HepG2 (cell line): ENCODE results near the gene ZG16B. TPM values are rescaled to one million over a fixed set of nuclear protein-coding genes. Genes with fewer than 3 reads are reported as not detected.
A peak's percentile ranks its signal among the peaks of the same experiment; 100 is the strongest.

ENCODE experiments used
- AGO1 ChIP-seq: fragments of 200-400 bp; formaldehyde crosslinking; IDR thresholded peaks from 2 replicates; pipeline ENCODE4 v1.6.1; 2017; ENCODE audit warnings: mild to moderate bottlenecking, low read depth, low read length, moderate library complexity; ENCODE audit not compliant: poor library complexity, severe bottlenecking
- BORCS8-MEF2B ChIP-seq: sonication (generic); formaldehyde crosslinking; IDR thresholded peaks from 2 replicates; pipeline ENCODE4 v1.8.0; 2022; ENCODE audit warnings: mild to moderate bottlenecking, missing genetic modification reagents
- DR1 ChIP-seq: sonication (generic); formaldehyde crosslinking; IDR thresholded peaks from 2 replicates; pipeline ENCODE4 v1.8.0; 2021; ENCODE audit warnings: mild to moderate bottlenecking, missing genetic modification reagents, inconsistent platforms
- KAT2B ChIP-seq: fragments of 150-350 bp; IDR thresholded peaks from 2 replicates; pipeline ENCODE4 v1.6.1; 2014; ENCODE audit warnings: low read depth, low read length, borderline replicate concordance
- KLF11 ChIP-seq: IDR thresholded peaks from 2 replicates; pipeline ENCODE4 v1.6.1; 2016; ENCODE audit warnings: missing compliant biosample characterization
- MAF1 ChIP-seq: sonication (generic); formaldehyde crosslinking; IDR thresholded peaks from 2 replicates; pipeline ENCODE4 v1.5.0; 2020; ENCODE audit warnings: missing genetic modification reagents, borderline replicate concordance
- MBD4 ChIP-seq: IDR thresholded peaks from 2 replicates; pipeline ENCODE4 v1.6.1; 2012; ENCODE audit warnings: low read length, inconsistent platforms, borderline replicate concordance
- MXD4 ChIP-seq: IDR thresholded peaks from 2 replicates; pipeline ENCODE4 v1.6.1; 2016; ENCODE audit warnings: mild to moderate bottlenecking, missing biosample characterization, missing genetic modification reagents
- NFE2L2 ChIP-seq: fragments of 150-350 bp; IDR thresholded peaks from 2 replicates; pipeline ENCODE4 v1.6.1; 2014; ENCODE audit warnings: low read length
- REPIN1 ChIP-seq: sonication (generic); formaldehyde crosslinking; IDR thresholded peaks from 2 replicates; pipeline ENCODE4 v1.8.0; 2022; ENCODE audit warnings: missing genetic modification reagents, low read depth, mild to moderate bottlenecking, borderline replicate concordance
- RFX1 ChIP-seq: fragments of 450-650 bp; IDR thresholded peaks from 2 replicates; pipeline ENCODE4 v1.6.1; 2017
- TARDBP ChIP-seq: sonication (generic); formaldehyde crosslinking; IDR thresholded peaks from 2 replicates; pipeline ENCODE4 v1.8.0; 2022; ENCODE audit warnings: mild to moderate bottlenecking, missing genetic modification reagents
- ZBTB7B ChIP-seq: sonication (generic); formaldehyde crosslinking; IDR thresholded peaks from 2 replicates; pipeline ENCODE4 v1.4.0; 2020; ENCODE audit warnings: missing genetic modification reagents
- ZMYM2 ChIP-seq: sonication (generic); formaldehyde crosslinking; IDR thresholded peaks from 2 replicates; pipeline ENCODE4 v1.8.0; 2022; ENCODE audit warnings: mild to moderate bottlenecking, missing genetic modification reagents
- ZNF282 ChIP-seq: fragments of 450-650 bp; IDR thresholded peaks from 2 replicates; pipeline ENCODE4 v1.6.1; 2018; ENCODE audit not compliant: partially characterized antibody
- ZNF572 ChIP-seq: sonication (generic); formaldehyde crosslinking; IDR thresholded peaks from 2 replicates; pipeline ENCODE4 v1.5.1; 2020; ENCODE audit warnings: mild to moderate bottlenecking, missing genetic modification reagents
- ZNF616 ChIP-seq: sonication (generic); formaldehyde crosslinking; IDR thresholded peaks from 2 replicates; pipeline ENCODE4 v1.5.0; 2020; ENCODE audit warnings: low read depth, mild to moderate bottlenecking, missing genetic modification reagents
- ZNF83 ChIP-seq: sonication (generic); formaldehyde crosslinking; IDR thresholded peaks from 2 replicates; pipeline ENCODE4 v1.4.0; 2020; ENCODE audit warnings: missing genetic modification reagents, mild to moderate bottlenecking, borderline replicate concordance
- polyA plus RNA-seq, 8 experiments: library from polyadenylated mRNA; depleted of rRNA in 3 of 8; stranded (reverse) in 7 of 8; unstranded in 1 of 8; fragments of >200 nt; fragmentation: Illumina TruSeq in 4 of 8; extraction: Trizol in 4 of 8; gene quantifications; 2 replicates each; pipeline versions ENCODE4 v1.2.1 to v1.2.3, GENCODE V29; 2011 to 2016; ENCODE audit warnings: low read depth in 4 of 8, missing spikeins in 1 of 8, mixed read lengths in 1 of 8; ENCODE audit not compliant: insufficient read depth in 1 of 8
- total RNA-seq, 5 experiments: library from RNA; depleted of rRNA; stranded (reverse); fragments of >200 nt; fragmentation: Illumina TruSeq; extraction: Trizol; gene quantifications; 2 replicates each; pipeline ENCODE4 v1.2.3, GENCODE V29; 2016; ENCODE audit warnings: low read depth in 1 of 5
- TF ChIP-seq, protein P1 (sequence below): sonication (generic); formaldehyde crosslinking; IDR thresholded peaks from 2 replicates; pipeline ENCODE4 v1.8.1; 2022; ENCODE audit warnings: low read depth, mild to moderate bottlenecking, missing genetic modification reagents
- TF ChIP-seq, protein P2 (sequence below): sonication (generic); formaldehyde crosslinking; IDR thresholded peaks from 2 replicates; pipeline ENCODE4 v1.4.0; 2020; ENCODE audit warnings: mild to moderate bottlenecking, missing genetic modification reagents
- TF ChIP-seq, protein P3 (sequence below): IDR thresholded peaks from 2 replicates; pipeline ENCODE4 v1.6.1; 2016; ENCODE audit warnings: mild to moderate bottlenecking
- TF ChIP-seq, protein P4 (sequence below): sonication (generic); formaldehyde crosslinking; IDR thresholded peaks from 2 replicates; pipeline ENCODE4 v1.5.1; 2020; ENCODE audit warnings: missing genetic modification reagents, mild to moderate bottlenecking, borderline replicate concordance
- TF ChIP-seq, protein P5 (sequence below): sonication (generic); formaldehyde crosslinking; IDR thresholded peaks from 2 replicates; pipeline ENCODE4 v1.8.0; 2023; ENCODE audit warnings: mild to moderate bottlenecking, missing genetic modification reagents

The ZG16B gene
- total and polyA plus RNA-seq, 2 of the 13 experiments (the other 11 are each of a cell fraction or from before 2014, with no cell fraction given): 1.5 to 11.3 TPM

DNA sequence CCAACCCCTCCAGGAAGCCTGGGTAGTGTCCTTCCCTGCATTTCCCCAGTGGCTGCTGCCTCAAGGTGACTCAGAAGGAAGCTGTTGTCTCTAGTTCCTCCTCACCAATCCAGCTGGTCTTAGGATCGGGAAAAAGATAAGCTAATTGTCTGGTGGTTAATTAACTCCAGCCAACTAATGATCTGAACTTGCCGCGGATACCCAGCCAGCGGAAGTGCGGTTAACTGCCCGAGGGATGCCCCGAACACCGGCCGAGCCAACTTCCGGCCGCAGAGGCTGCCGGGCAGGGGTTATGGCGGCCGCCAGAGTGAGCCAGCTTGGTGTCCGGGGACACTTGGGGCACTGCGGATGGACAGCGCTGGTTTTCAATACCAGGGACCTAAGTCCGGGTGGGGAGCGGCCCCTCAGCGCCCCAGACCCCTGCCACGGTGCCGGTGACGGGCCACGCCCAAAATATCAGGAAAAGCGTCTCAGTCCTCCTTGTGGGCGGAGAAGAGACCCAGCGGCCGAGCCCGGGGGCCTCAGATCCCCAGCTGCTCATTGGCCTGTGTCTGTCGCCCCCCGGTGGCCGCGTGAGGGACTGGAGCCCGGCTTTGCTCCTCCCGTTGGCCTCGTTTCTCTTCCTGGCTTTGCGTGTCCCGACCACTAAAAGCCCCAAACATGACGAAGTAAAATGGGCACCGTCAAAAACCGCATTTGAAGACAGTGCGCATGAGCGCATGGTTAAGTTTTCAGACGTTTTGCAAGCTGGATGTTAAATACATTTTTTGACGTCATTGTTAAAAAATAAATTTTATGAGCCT, 38.1 kb downstream of the ZG16B start (continued):
- TF ChIP-seq, protein P1, sequence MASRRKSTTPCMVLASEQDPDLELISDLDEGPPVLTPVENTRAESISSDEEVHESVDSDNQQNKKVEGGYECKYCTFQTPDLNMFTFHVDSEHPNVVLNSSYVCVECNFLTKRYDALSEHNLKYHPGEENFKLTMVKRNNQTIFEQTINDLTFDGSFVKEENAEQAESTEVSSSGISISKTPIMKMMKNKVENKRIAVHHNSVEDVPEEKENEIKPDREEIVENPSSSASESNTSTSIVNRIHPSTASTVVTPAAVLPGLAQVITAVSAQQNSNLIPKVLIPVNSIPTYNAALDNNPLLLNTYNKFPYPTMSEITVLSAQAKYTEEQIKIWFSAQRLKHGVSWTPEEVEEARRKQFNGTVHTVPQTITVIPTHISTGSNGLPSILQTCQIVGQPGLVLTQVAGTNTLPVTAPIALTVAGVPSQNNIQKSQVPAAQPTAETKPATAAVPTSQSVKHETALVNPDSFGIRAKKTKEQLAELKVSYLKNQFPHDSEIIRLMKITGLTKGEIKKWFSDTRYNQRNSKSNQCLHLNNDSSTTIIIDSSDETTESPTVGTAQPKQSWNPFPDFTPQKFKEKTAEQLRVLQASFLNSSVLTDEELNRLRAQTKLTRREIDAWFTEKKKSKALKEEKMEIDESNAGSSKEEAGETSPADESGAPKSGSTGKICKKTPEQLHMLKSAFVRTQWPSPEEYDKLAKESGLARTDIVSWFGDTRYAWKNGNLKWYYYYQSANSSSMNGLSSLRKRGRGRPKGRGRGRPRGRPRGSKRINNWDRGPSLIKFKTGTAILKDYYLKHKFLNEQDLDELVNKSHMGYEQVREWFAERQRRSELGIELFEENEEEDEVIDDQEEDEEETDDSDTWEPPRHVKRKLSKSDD (CRISPR knock-in tag): no peak
- TF ChIP-seq, protein P2, sequence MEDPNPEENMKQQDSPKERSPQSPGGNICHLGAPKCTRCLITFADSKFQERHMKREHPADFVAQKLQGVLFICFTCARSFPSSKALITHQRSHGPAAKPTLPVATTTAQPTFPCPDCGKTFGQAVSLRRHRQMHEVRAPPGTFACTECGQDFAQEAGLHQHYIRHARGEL (CRISPR knock-in tag): peak; percentile 78; the same call in 1 of the 2 replicates
- TF ChIP-seq DR1 (CRISPR knock-in tag): 0 out of 2 replicates have a peak, but pooled peaks have one; percentile 41
- no peak for TF ChIP-seq ZNF282
- TF ChIP-seq ZNF83: no peak
- TF ChIP-seq AGO1: no peak
- no peak for TF ChIP-seq ZNF616 (CRISPR knock-in tag)
- no peak; the same call in none of the 2 replicates for TF ChIP-seq ZBTB7B (CRISPR knock-in tag)
- peak; percentile 42; the same call in 1 of the 2 replicates for TF ChIP-seq REPIN1 (CRISPR knock-in tag)
- TF ChIP-seq TARDBP: peak; percentile 63
- TF ChIP-seq MAF1: peak; percentile 52
- TF ChIP-seq ZMYM2 (CRISPR knock-in tag): peak; percentile 51; the same call in 1 of the 2 replicates
- TF ChIP-seq RFX1: no peak
- TF ChIP-seq, protein P3, sequence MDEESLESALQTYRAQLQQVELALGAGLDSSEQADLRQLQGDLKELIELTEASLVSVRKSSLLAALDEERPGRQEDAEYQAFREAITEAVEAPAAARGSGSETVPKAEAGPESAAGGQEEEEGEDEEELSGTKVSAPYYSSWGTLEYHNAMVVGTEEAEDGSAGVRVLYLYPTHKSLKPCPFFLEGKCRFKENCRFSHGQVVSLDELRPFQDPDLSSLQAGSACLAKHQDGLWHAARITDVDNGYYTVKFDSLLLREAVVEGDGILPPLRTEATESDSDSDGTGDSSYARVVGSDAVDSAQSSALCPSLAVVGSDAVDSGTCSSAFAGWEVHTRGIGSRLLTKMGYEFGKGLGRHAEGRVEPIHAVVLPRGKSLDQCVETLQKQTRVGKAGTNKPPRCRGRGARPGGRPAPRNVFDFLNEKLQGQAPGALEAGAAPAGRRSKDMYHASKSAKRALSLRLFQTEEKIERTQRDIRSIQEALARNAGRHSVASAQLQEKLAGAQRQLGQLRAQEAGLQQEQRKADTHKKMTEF (CRISPR knock-in tag): peak; percentile 82; the same call in 1 of the 2 replicates
- TF ChIP-seq MXD4 (CRISPR knock-in tag): peak; percentile 78
- no peak for TF ChIP-seq NFE2L2
- TF ChIP-seq ZNF572 (CRISPR knock-in tag): no peak; the same call in 1 of the 2 replicates
- TF ChIP-seq, protein P4, sequence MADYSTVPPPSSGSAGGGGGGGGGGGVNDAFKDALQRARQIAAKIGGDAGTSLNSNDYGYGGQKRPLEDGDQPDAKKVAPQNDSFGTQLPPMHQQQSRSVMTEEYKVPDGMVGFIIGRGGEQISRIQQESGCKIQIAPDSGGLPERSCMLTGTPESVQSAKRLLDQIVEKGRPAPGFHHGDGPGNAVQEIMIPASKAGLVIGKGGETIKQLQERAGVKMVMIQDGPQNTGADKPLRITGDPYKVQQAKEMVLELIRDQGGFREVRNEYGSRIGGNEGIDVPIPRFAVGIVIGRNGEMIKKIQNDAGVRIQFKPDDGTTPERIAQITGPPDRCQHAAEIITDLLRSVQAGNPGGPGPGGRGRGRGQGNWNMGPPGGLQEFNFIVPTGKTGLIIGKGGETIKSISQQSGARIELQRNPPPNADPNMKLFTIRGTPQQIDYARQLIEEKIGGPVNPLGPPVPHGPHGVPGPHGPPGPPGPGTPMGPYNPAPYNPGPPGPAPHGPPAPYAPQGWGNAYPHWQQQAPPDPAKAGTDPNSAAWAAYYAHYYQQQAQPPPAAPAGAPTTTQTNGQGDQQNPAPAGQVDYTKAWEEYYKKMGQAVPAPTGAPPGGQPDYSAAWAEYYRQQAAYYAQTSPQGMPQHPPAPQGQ (CRISPR knock-in tag): no peak
- TF ChIP-seq KLF11: peak; percentile 37; the same call in 1 of the 2 replicates
- no peak for TF ChIP-seq KAT2B
- TF ChIP-seq, protein P5, sequence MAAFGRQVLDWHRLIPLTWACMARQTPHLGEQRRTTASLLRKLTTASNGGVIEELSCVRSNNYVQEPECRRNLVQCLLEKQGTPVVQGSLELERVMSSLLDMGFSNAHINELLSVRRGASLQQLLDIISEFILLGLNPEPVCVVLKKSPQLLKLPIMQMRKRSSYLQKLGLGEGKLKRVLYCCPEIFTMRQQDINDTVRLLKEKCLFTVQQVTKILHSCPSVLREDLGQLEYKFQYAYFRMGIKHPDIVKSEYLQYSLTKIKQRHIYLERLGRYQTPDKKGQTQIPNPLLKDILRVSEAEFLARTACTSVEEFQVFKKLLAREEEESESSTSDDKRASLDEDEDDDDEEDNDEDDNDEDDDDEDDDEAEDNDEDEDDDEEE (CRISPR knock-in tag): no peak; the same call in 1 of the 2 replicates
- peak; percentile 81; the same call in 1 of the 2 replicates for TF ChIP-seq BORCS8-MEF2B (CRISPR knock-in tag)
- no peak for TF ChIP-seq MBD4
